CD14-positive monocyte (primary cell): Measurements from ENCODE around the gene COMT. TPM values are rescaled to one million over a fixed set of nuclear protein-coding genes. Genes with fewer than 3 reads are reported as not detected.
"Not testable (repeated sequence)": the region's sequence is repeated elsewhere in the genome, so short reads cannot be mapped to it uniquely, and the experiment has no call there.

ENCODE experiments used
- DNase-seq, 3 donors: peaks; one replicate each; pipeline ENCODE4 v3.0.0-alpha.2; 2011 to 2022
- H2AFZ ChIP-seq: 2 replicates; pipeline ENCODE4 v1.6.0; 2012; ENCODE audit warnings: mild to moderate bottlenecking, low read depth, low read length, inconsistent platforms; ENCODE audit not compliant: insufficient read depth, poor library complexity, severe bottlenecking
- H3K27ac ChIP-seq, 2 donors: 1 replicate in 1 of 2; 2 replicates in 1 of 2; pipeline ENCODE4 v1.5.1; 2012 to 2013; ENCODE audit warnings: low read length in 2 of 2, control low read depth in 1 of 2, inconsistent platforms in 1 of 2, low read depth in 1 of 2, mild to moderate bottlenecking in 1 of 2
- H3K27me3 ChIP-seq, 2 donors: one replicate each; pipeline versions ENCODE4 v1.6.0 to v1.6.1; 2011 to 2013; ENCODE audit warnings: low read length in 2 of 2; ENCODE audit not compliant: control insufficient read depth in 2 of 2, insufficient read depth in 2 of 2
- H3K36me3 ChIP-seq, 2 donors: replicated peaks in 1 of 2; 1 replicate in 1 of 2; 2 replicates in 1 of 2; pipeline versions ENCODE4 v1.5.1 to v1.6.1; 2012 to 2013; ENCODE audit warnings: low read length in 2 of 2, control low read depth in 1 of 2, inconsistent platforms in 1 of 2, mild to moderate bottlenecking in 1 of 2; ENCODE audit not compliant: insufficient read depth in 2 of 2, control insufficient read depth in 1 of 2
- H3K4me1 ChIP-seq, 2 donors: 1 replicate in 1 of 2; 2 replicates in 1 of 2; pipeline versions ENCODE4 v1.5.1 to v1.6.1; 2012 to 2013; ENCODE audit warnings: low read length in 2 of 2, control low read depth in 1 of 2, inconsistent platforms in 1 of 2, mild to moderate bottlenecking in 1 of 2, moderate library complexity in 1 of 2; ENCODE audit not compliant: insufficient read depth in 2 of 2, control insufficient read depth in 1 of 2
- H3K4me2 ChIP-seq: replicated peaks from 2 replicates; pipeline ENCODE3; 2012; ENCODE audit warnings: low read length, moderate library complexity, mild to moderate bottlenecking; ENCODE audit not compliant: poor library complexity, severe bottlenecking; ENCODE audit errors: extremely low read depth
- H3K4me3 ChIP-seq, 3 experiments: fragments of 200-600 bp in 1 of 3; sonication (generic) in 1 of 3; replicated peaks in 1 of 3; 1 replicate in 2 of 3; 2 replicates in 1 of 3; pipeline ENCODE4 v1.5.1; 2011 to 2013; ENCODE audit warnings: low read length in 3 of 3, mild to moderate bottlenecking in 3 of 3, control low read depth in 2 of 3, low read depth in 2 of 3, inconsistent platforms in 1 of 3, moderate library complexity in 1 of 3
- H3K79me2 ChIP-seq: 2 replicates; pipeline ENCODE4 v1.6.0; 2012; ENCODE audit warnings: mild to moderate bottlenecking, control low read depth, inconsistent platforms, low read length, moderate library complexity; ENCODE audit not compliant: insufficient read depth
- H3K9ac ChIP-seq: 2 replicates; pipeline ENCODE4 v1.6.0; 2017; ENCODE audit warnings: low read length, mild to moderate bottlenecking; ENCODE audit not compliant: insufficient read depth, poor library complexity, severe bottlenecking
- H3K9me3 ChIP-seq, 2 donors: replicated peaks in 1 of 2; 1 replicate in 1 of 2; 2 replicates in 1 of 2; pipeline versions ENCODE4 v1.5.1 to v1.6.1; 2012 to 2013; ENCODE audit warnings: low read length in 2 of 2, control low read depth in 1 of 2; ENCODE audit not compliant: control insufficient read depth in 1 of 2, insufficient read depth in 1 of 2
- H4K20me1 ChIP-seq: 2 replicates; pipeline ENCODE4 v1.6.0; 2012; ENCODE audit warnings: mild to moderate bottlenecking, low read length, control low read depth, moderate library complexity; ENCODE audit not compliant: insufficient read depth
- H3K27ac Mint-ChIP-seq, 7 donors: one replicate each; pipeline ENCODE4 v1.8.0; 2020; ENCODE audit warnings: mild to moderate bottlenecking in 7 of 7, mixed read lengths in 7 of 7, moderate library complexity in 6 of 7, inconsistent platforms in 2 of 7
- H3K27me3 Mint-ChIP-seq, 3 donors: one replicate each; pipeline ENCODE4 v1.8.0; 2021 to 2022; ENCODE audit warnings: low read depth in 3 of 3, mild to moderate bottlenecking in 3 of 3, mixed read lengths in 3 of 3, moderate library complexity in 3 of 3, inconsistent platforms in 1 of 3
- H3K36me3 Mint-ChIP-seq, 2 donors: one replicate each; pipeline ENCODE4 v1.8.0; 2020; ENCODE audit warnings: mixed read lengths in 2 of 2, inconsistent platforms in 1 of 2, mild to moderate bottlenecking in 1 of 2
- H3K4me1 Mint-ChIP-seq: one replicate; pipeline ENCODE4 v1.8.0; 2020; ENCODE audit warnings: mild to moderate bottlenecking, mixed read lengths
- H3K4me3 Mint-ChIP-seq, 2 donors: one replicate each; pipeline ENCODE4 v1.8.0; 2020; ENCODE audit warnings: mild to moderate bottlenecking in 2 of 2, mixed read lengths in 2 of 2, moderate library complexity in 1 of 2
- H3K9me3 Mint-ChIP-seq, 7 donors: one replicate each; pipeline ENCODE4 v1.8.0; 2020 to 2022; ENCODE audit warnings: mixed read lengths in 7 of 7, mild to moderate bottlenecking in 6 of 7, moderate library complexity in 6 of 7, inconsistent platforms in 2 of 7
- WGBS: methylation state at CpG from one replicate; pipeline ENCODE4 v1.1.5; 2013; ENCODE audit warnings: missing lambda C conversion rate; ENCODE audit not compliant: insufficient coverage; 5-methylcytosine and 5-hydroxymethylcytosine counted together
- intact Hi-C, 2 donors: fragments of 100-400 bp; cut with micrococcal nuclease; formaldehyde crosslinking; loops; one replicate each; pipeline versions ENCODE4 v1.15.0 to v1.15.1; 2023
- polyA plus RNA-seq, 3 donors: library from polyadenylated mRNA; depleted of rRNA in 1 of 3; unstranded in 2 of 3; stranded (reverse) in 1 of 3; fragments of 300-500 nt in 2 of 3; fragments of >200 nt in 1 of 3; fragmentation: Illumina TruSeq in 2 of 3; gene quantifications; 1 replicate in 2 of 3; 2 replicates in 1 of 3; pipeline ENCODE4 v1.2.3, GENCODE V29; 2012 to 2021
- TF ChIP-seq, protein P1 (sequence below): fragments of 200-600 bp; IDR thresholded peaks from one replicate; pipeline ENCODE4 v1.8.0; 2022; ENCODE audit warnings: antibody characterized with exemption, mild to moderate bottlenecking

Gene COMT
- polyA plus RNA-seq, 3 donors = 314 to 400 (median 329) TPM

DNA sequence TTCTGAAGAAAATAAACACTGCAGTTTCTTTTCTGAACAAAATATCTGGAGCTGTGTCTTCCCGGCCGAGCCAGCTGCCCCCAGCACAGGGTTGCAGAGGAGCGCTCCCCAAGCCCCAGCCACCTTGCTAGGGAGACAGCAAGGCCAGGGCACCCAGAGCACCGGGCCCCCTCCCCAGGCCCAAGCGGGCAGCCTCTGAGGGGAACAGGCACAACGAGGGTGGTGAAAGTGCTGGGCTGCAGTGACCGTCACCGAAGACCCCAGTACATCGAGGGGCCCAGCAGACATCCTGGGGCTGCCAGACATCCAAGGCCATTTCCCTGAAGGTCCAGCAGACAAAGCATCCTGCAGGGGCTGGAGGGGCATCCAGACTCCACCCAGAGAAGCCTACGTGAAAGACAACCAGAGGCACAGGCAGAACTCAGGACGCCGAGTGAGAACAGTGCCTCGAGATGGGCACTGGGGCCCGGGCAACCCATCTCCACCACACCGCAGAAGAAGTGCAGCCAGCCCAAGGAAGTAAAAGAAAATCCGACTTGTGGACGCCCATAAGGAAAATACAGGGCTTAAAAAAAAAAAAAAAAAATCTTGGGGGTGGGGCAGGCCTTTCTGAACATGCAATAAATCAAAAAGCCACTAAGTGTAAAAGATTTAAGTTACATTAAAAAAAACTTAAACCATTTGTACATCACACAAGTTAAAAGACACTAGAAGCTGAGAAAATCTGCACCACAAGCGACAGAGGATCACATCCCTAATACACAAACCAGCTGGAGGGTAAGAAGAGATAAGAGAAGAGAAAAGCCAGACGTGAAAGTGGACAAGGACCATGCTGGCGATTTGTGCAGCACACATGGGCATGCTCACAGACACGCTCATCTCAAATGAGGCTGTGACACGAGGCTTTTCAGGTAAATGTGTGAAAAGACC, 36.0 kb upstream of the COMT start:
- no peaks in the 10 kb centered on the region for H3K79me2 ChIP-seq
- Mint-ChIP-seq H3K27me3 (peaks cover 0 to 5% (median 0%) of the 10 kb centered on the region in 3 donors), H3K36me3 (peaks cover 56 to 79% of the 10 kb centered on the region in 2 donors), H3K27ac (no peak overlapping the region), H3K4me1 (peaks cover 4% of the 10 kb centered on the region), H3K9me3 (no peaks in the 10 kb centered on the region), H3K4me3 (no peak overlapping the region)
- H3K27ac ChIP-seq = no peak overlapping the region
- no peak for DNase-seq
- no peak overlapping the region for H3K4me2 ChIP-seq
- H3K4me1 ChIP-seq = no peaks in the 10 kb centered on the region
- no peak overlapping the region for H3K9ac ChIP-seq
- TF ChIP-seq, protein P1, sequence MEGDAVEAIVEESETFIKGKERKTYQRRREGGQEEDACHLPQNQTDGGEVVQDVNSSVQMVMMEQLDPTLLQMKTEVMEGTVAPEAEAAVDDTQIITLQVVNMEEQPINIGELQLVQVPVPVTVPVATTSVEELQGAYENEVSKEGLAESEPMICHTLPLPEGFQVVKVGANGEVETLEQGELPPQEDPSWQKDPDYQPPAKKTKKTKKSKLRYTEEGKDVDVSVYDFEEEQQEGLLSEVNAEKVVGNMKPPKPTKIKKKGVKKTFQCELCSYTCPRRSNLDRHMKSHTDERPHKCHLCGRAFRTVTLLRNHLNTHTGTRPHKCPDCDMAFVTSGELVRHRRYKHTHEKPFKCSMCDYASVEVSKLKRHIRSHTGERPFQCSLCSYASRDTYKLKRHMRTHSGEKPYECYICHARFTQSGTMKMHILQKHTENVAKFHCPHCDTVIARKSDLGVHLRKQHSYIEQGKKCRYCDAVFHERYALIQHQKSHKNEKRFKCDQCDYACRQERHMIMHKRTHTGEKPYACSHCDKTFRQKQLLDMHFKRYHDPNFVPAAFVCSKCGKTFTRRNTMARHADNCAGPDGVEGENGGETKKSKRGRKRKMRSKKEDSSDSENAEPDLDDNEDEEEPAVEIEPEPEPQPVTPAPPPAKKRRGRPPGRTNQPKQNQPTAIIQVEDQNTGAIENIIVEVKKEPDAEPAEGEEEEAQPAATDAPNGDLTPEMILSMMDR = no peak
- WGBS = 97% methylated on average over 14 of the region's 22 CpGs
- H3K4me3 ChIP-seq = no peak overlapping the region
- no peaks in the 10 kb centered on the region for H3K9me3 ChIP-seq
- H2AFZ ChIP-seq = no peak overlapping the region
- peaks cover 64 to 91% of the 10 kb centered on the region in 2 donors for H3K36me3 ChIP-seq
- intact Hi-C loops = no loop called here
- no peaks in the 10 kb centered on the region for H3K27me3 ChIP-seq
- no peaks in the 10 kb centered on the region for H4K20me1 ChIP-seq

DNA sequence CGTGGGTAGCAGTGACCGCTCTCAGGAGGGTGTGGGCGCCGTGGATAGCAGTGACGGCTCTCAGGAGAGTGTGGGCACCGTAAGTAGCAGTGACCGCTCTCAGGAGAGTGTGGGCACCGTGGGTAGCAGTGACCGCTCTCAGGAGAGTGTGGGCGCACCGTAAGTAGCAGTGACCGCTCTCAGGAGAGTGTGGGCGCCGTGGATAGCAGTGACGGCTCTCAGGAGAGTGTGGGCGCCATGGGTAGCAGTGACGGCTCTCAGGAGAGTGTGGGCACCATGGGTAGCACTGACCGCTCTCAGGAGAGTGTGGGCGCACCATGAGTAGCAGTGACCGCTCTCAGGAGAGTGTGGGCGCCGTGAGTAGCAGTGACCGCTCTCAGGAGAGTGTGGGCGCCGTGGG, 34.7 kb upstream of the COMT start:
- H3K27me3 Mint-ChIP-seq, H3K9ac ChIP-seq, H3K27ac Mint-ChIP-seq, intact Hi-C loops, H3K9me3 Mint-ChIP-seq, H3K27ac ChIP-seq, H3K4me1 ChIP-seq, DNase-seq, H3K9me3 ChIP-seq, H3K79me2 ChIP-seq, H3K4me1 Mint-ChIP-seq, H3K4me2 ChIP-seq, H3K4me3 Mint-ChIP-seq, H4K20me1 ChIP-seq, H3K27me3 ChIP-seq, H3K4me3 ChIP-seq, H2AFZ ChIP-seq: not testable (repeated sequence)
- WGBS = 97% methylated on average over 19 of the region's 25 CpGs
- peaks cover 67 to 91% of the 10 kb centered on the region in 2 donors for H3K36me3 ChIP-seq
- H3K36me3 Mint-ChIP-seq = peaks cover 54 to 80% of the 10 kb centered on the region in 2 donors

DNA sequence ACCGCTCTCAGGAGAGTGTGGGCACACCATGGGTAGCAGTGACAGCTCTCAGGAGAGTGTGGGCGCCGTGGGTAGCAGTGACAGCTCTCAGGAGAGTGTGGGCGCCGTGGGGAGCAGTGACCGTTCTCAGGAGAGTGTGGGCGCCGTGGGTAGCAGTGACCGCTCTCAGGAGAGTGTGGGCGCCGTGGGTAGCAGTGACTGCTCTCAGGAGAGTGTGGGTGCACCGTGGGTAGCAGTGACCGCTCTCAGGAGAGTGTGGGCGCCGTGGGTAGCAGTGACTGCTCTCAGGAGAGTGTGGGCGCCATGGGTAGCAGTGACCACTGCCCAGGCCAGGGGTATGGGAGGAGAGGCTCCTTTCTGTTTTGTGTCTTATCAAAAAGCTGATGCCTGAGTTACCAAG, 33.7 kb upstream of the COMT start:
- H3K9ac ChIP-seq, H3K27me3 Mint-ChIP-seq, H3K4me3 Mint-ChIP-seq, H3K4me1 ChIP-seq, H3K9me3 Mint-ChIP-seq, H2AFZ ChIP-seq, H3K4me2 ChIP-seq, H3K9me3 ChIP-seq, H3K27me3 ChIP-seq, H3K4me3 ChIP-seq, H3K4me1 Mint-ChIP-seq, DNase-seq, intact Hi-C loops, H3K79me2 ChIP-seq, H4K20me1 ChIP-seq, H3K27ac ChIP-seq: not testable (repeated sequence)
- H3K36me3 Mint-ChIP-seq = peaks cover 53 to 80% of the 10 kb centered on the region in 2 donors
- WGBS = 100% methylated on average over 5 of the region's 16 CpGs
- H3K36me3 ChIP-seq = peaks cover 66 to 91% of the 10 kb centered on the region in 2 donors
- peak overlapping the region in 1 of 7 donors; percentile 58 for H3K27ac Mint-ChIP-seq
